ENCODE results near the gene CMTM7. TPM values are rescaled to one million over a fixed set of nuclear protein-coding genes. Genes with fewer than 3 reads are reported as not detected.
A peak's percentile ranks its signal among the peaks of the same experiment; 100 is the strongest.

Gene CMTM7
- total and polyA plus RNA-seq, 2 of the 8 experiments (the other 6 are each of a cell fraction or from before 2014, with no cell fraction given), result 33.3 to 65.8 TPM

GRCh38 chr3:32500880-32501782, 109.5 kb downstream of the CMTM7 start:
- H2BK12ac ChIP-seq (ENCODE audit: low read depth, low read length), result no peak overlapping the region
- no peak overlapping the region for H2BK120ac ChIP-seq (replicated peaks; ENCODE audit: low read depth, low read length)
- no peak overlapping the region for H2BK20ac ChIP-seq (ENCODE audit: low read length)
- H3K79me1 ChIP-seq (ENCODE audit: low read depth, low read length), result no peaks in the 10 kb centered on the region
- H3K4me3 ChIP-seq (ENCODE audit: extremely low read depth in 1 of 4, insufficient read depth in 2 of 4, low read depth in 3 of 4, low read length in 4 of 4), result peak overlapping the region; percentile 83 to 98 (median 88); a peak in 6 of 8 replicates
- H4K20me1 ChIP-seq (replicated peaks in 1 of 2; ENCODE audit: control insufficient read depth in 1 of 2, insufficient read depth in 2 of 2, low read length in 2 of 2), result peaks cover 0 to 2% of the 10 kb centered on the region in 2 experiments
- peaks cover 0 to 4% (median 0%) of the 10 kb centered on the region in 4 experiments; a peak in 1 of 8 replicates for H3K36me3 ChIP-seq (ENCODE audit: control insufficient read depth in 2 of 4, insufficient read depth in 4 of 4, low read length in 3 of 4)
- POLR2A ChIA-PET (ENCODE audit: partially characterized antibody), result interaction anchor here (0.6 to 2.3 kb wide), 4 partner anchors 9 to 266 kb away, joined by 3 to 10 read pairs (median 3); no protein-coding TSS in a partner anchor
- no peak overlapping the region for H3K27ac ChIP-seq (ENCODE audit: low read depth, low read length)
- WGBS, 2 experiments (ENCODE audit: extremely low coverage in 1 of 2, insufficient coverage in 1 of 2, insufficient read length in 1 of 2, insufficient replicate concordance in 2 of 2, low coverage in 1 of 2, low lambda C conversion rate in 2 of 2, missing lambda C conversion rate in 1 of 2), result 80% methylated on average over 22 of the region's 25 CpGs; no CpG with 5 or more reads in 1 of the 2 experiments
- H3K9ac ChIP-seq (replicated peaks in 1 of 4; ENCODE audit: extremely low read depth in 1 of 4, low read depth in 3 of 4, low read length in 3 of 4), result no peak overlapping the region
- H2BK15ac ChIP-seq (ENCODE audit: low read length), result no peak overlapping the region
- no peak overlapping the region for H2AK5ac ChIP-seq (ENCODE audit: low read depth, low read length)
- H3K4me1 ChIP-seq (replicated peaks in 1 of 4; ENCODE audit: control insufficient read depth in 3 of 4, insufficient read depth in 4 of 4, low read length in 3 of 4), result peaks cover 0 to 7% (median 3%) of the 10 kb centered on the region in 4 experiments; a peak in 5 of 7 replicates
- no peak overlapping the region for H3K23ac ChIP-seq (ENCODE audit: insufficient read length)
- H3K14ac ChIP-seq (ENCODE audit: insufficient read length), result no peak overlapping the region
- H3K79me2 ChIP-seq (ENCODE audit: control insufficient read depth in 1 of 2, insufficient read depth in 2 of 2, low read length in 2 of 2), result peaks cover 0 to 46% of the 10 kb centered on the region in 2 experiments; a peak in 2 of 4 replicates
- FAIRE-seq, result no peak
- H3K9me3 ChIP-seq (ENCODE audit: insufficient read depth in 2 of 2, low read depth in 1 of 2, low read length in 1 of 2), result no peaks in the 10 kb centered on the region
- no peak overlapping the region for H4K8ac ChIP-seq (ENCODE audit: extremely low read depth, insufficient read depth, low read length)
- H3K4me2 ChIP-seq (ENCODE audit: insufficient read depth in 1 of 2, low read depth in 2 of 2, low read length in 2 of 2), result peak overlapping the region; percentile 79
- CTCF ChIA-PET (ENCODE audit: partially characterized antibody), result interaction anchor here (0.6 to 1.9 kb wide), 2 partner anchors 31 to 33 kb away, joined by 4 to 6 read pairs; no protein-coding TSS in a partner anchor
- no peaks in the 10 kb centered on the region for H3K23me2 ChIP-seq (ENCODE audit: low read depth, low read length)
- no peak for DNase-seq (ENCODE audit: low read depth in 1 of 2, low spot score in 2 of 2)
- H3K4ac ChIP-seq (replicated peaks; ENCODE audit: insufficient read length, low read depth, low read length), result no peak overlapping the region
- no peak overlapping the region for H4K5ac ChIP-seq (ENCODE audit: insufficient read length, low read depth, low read length)
- H2BK5ac ChIP-seq (ENCODE audit: low read depth, low read length), result no peak overlapping the region
- no peak overlapping the region for H2AFZ ChIP-seq (ENCODE audit: low read length)
- H3K18ac ChIP-seq (ENCODE audit: extremely low read depth, low read length), result no peak overlapping the region
- H3K56ac ChIP-seq (replicated peaks; ENCODE audit: insufficient read length, low read depth, low read length), result no peak overlapping the region
- no peak overlapping the region for H4K91ac ChIP-seq (replicated peaks; ENCODE audit: insufficient read length, low read length)
- H3K27me3 ChIP-seq (replicated peaks in 1 of 4; ENCODE audit: control insufficient read depth in 3 of 4, extremely low read depth in 1 of 4, insufficient read depth in 3 of 4, low read length in 3 of 4), result no peaks in the 10 kb centered on the region
- TF ChIP-seq RAD21 (IDR thresholded peaks at IDR 0.05 in 1 of 2, conservative IDR thresholded peaks at IDR 0.05 in 1 of 2; ENCODE audit: low read depth in 2 of 2, low read length in 2 of 2) (no peak), TAF7 (optimal IDR thresholded peaks at IDR 0.05; ENCODE audit: borderline replicate concordance, low read depth, low read length) (no peak), CHD2 (IDR thresholded peaks at IDR 0.05; ENCODE audit: low read length) (no peak)
